AG04449 (cell line): Measurements from ENCODE around the gene DENND1A.

Experiments
- CTCF ChIA-PET: fragments of 350-600 bp; formaldehyde crosslinking; extraction: SDS; loops from one replicate; lab custom pipeline; 2021; ENCODE audit warnings: antibody characterized with exemption; lab: Yijun Ruan, JAX
- POLR2A ChIA-PET: fragments of 400-600, 350-600 bp; formaldehyde crosslinking; extraction: SDS; loops from one replicate; lab custom pipeline; 2020; ENCODE audit warnings: antibody characterized with exemption, inconsistent platforms; lab: Yijun Ruan, JAX
- DNase-seq: peaks from one replicate; pipeline ENCODE4 v3.0.0-alpha.2; 2010; ENCODE audit warnings: low read depth, low spot score
- H3K4me3 ChIP-seq: 2 replicates; pipeline ENCODE4 v1.5.1; 2011; ENCODE audit warnings: low read depth, mild to moderate bottlenecking, control low read depth, low read length
- TF ChIP-seq, protein P1 (sequence below): IDR thresholded peaks from one replicate; pipeline ENCODE4 v1.5.1; 2011; ENCODE audit warnings: mild to moderate bottlenecking, moderate library complexity, low read length, control low read depth, inconsistent platforms; ENCODE audit not compliant: insufficient read depth; ENCODE audit errors: missing control alignments

The DENND1A gene

DNA sequence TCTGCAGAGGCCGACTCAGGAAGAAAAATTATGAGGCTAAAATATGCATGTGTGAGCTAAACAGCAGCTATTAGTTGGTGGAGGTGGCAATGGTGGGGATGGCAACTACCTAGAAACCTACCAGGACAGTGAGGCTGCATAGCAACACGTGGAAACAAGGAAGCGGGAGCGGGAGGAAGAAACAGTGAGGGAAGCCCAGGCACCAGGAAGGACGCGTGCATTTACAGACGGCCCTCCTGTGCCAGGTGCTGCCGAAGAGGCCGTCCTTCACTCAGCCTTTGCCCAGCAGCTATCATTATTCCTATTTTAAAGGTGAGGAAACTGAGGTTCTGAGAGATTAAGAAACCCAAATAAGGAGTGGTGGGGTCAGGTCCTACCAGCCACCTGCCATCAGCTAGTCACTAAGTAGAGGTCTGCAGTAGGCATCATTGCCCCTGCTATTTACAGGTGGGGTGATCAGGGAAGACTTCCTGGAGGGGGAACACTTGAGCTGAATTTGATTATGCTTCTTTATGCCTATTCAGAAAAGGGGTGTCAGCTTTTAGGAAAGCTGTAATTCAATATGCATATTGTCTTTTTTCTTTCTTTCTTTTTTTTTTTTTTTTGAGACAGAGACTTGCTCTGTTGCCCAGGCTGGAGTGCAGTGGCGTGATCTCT, 448.6 kb downstream of the DENND1A start:
- ChIA-PET CTCF (no interaction called here), POLR2A (no interaction called here)
- TF ChIP-seq, protein P1, sequence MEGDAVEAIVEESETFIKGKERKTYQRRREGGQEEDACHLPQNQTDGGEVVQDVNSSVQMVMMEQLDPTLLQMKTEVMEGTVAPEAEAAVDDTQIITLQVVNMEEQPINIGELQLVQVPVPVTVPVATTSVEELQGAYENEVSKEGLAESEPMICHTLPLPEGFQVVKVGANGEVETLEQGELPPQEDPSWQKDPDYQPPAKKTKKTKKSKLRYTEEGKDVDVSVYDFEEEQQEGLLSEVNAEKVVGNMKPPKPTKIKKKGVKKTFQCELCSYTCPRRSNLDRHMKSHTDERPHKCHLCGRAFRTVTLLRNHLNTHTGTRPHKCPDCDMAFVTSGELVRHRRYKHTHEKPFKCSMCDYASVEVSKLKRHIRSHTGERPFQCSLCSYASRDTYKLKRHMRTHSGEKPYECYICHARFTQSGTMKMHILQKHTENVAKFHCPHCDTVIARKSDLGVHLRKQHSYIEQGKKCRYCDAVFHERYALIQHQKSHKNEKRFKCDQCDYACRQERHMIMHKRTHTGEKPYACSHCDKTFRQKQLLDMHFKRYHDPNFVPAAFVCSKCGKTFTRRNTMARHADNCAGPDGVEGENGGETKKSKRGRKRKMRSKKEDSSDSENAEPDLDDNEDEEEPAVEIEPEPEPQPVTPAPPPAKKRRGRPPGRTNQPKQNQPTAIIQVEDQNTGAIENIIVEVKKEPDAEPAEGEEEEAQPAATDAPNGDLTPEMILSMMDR: no peak
- no peak for DNase-seq
- H3K4me3 ChIP-seq: no peak overlapping the region

DNA sequence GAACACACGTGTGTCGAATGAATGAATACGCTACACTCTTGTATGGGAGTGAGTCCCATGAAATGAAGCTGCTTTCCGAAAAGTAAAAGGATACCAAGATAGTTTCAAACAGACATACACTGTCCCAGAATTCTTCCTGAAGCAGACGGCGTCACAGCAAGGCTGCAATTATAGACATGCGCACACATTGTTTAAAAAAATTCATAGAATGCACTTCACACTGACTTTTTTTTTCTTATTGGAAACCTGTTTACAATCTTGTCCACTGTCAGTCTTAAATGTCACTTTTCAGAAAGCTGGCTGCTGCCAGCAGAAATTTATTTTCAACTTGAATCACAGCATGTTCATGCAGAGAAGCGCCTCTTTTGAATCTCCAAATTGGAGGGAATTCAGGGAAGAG, 449.1 kb downstream of the DENND1A start:
- DNase-seq: no peak
- POLR2A ChIA-PET: no interaction called here
- CTCF ChIA-PET: no interaction called here
- TF ChIP-seq, protein P1: no peak
- H3K4me3 ChIP-seq: no peak overlapping the region

DNA sequence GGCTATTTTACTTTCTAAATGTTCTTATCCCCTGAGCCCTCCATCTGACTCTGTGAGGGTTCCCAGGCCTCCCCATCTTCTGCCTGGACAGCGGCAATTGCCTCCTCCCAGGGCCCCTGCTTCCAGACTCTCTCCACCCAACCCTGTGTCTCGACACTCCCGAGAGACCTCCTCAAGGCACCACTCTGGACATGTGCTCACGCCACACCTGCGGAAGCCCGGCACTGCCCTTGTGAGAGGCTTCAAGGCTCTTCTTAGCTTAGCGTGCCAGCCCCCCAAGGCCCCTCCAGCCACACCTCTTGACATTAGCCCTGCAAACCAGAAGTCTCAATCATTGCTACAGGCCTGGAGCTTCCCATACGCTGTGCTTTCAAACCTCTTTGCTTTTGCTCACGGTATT, 449.8 kb downstream of the DENND1A start:
- DNase-seq: no peak
- ChIA-PET CTCF (no interaction called here), POLR2A (no interaction called here)
- no peak overlapping the region for H3K4me3 ChIP-seq
- TF ChIP-seq, protein P1: no peak

DNA sequence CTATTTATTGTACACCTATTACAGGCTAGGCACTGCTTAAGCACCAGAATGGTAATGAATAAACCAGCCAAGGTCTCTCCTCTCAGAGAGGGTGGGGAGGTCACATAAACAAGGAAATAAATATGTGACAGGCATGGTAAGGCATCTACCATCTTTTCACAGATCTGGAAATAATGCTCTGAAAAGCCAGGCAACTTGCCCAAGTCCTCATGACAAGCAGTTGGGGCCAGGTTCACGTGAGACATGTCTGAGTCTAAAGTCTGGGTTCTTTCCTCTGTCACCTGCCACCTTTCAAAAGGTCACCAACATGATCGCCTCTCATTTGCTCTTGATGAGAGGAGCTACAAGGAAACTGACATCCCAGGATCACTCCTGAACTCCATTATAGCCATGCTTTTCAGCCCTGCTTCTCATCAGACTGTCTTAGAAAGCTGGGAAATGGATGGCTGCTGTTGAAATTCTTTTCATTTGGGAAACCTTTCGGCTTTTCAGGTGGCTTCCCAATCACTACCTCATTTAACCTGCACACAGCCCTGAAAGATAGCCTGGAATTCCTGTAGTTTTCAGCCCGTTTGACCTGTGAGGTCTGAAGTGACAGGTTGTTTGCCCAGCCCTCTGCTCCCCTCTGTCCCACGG, 450.8 kb downstream of the DENND1A start:
- ChIA-PET POLR2A (no interaction called here), CTCF (no interaction called here)
- no peak overlapping the region for H3K4me3 ChIP-seq
- no peak for DNase-seq
- TF ChIP-seq, protein P1: no peak

DNA sequence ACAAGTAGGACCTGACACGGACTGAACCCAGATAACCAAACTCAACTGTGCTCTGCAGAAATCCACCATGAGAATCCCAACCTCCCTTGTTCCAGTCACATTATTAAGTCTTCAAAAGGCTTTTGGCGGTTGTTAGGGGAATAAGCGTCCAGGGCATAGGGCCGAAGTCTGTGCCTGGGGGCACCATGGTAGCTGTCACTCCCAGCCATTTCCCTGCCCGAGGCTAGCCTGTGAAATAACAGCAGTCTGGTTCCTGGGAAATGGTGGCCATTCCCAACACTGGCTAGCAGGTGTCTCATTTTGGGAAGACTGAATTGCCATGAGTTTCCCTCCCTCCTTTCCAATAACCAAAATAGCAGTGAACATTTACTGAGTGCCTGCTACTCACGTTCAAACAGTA, 451.8 kb downstream of the DENND1A start:
- H3K4me3 ChIP-seq: no peak overlapping the region
- ChIA-PET POLR2A (no interaction called here), CTCF (no interaction called here)
- TF ChIP-seq, protein P1: no peak
- DNase-seq: no peak

DNA sequence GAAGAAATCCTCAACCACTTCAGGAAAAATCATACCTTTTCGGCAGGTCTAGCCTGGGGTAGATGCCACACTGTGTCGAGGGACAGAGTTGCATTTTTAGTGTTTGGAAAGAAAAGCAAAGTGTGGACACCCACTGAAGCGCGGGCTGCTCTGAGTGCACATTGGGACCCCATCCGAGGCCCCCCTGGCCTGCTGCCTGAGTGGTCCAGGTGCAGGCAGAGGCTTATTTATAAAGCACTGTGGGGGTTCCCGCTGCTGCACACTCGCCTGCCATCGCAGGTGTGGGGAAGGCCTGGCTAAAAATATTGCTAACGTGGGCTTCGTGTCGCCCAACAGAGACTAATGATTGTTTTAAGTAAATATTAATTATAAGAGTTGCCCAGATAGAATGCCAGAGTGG, 454.5 kb downstream of the DENND1A start:
- POLR2A ChIA-PET: no interaction called here
- CTCF ChIA-PET: no interaction called here
- H3K4me3 ChIP-seq: no peak overlapping the region
- DNase-seq: no peak
- TF ChIP-seq, protein P1: no peak
